Stimulated activated CD4-positive, alpha-beta T cell treated with anti-CD3 and anti-CD28 coated beads, Interleukin-1b, Interleukin-23, amount 100 ng/mL, for 24 hours (primary cell): ENCODE data around the gene TOR4A.
"Not testable (repeated sequence)": the region's sequence is repeated elsewhere in the genome, so short reads cannot be mapped to it uniquely, and the experiment has no call there.

Source experiments
- DNase-seq, 4 experiments: peaks; one replicate each; pipeline ENCODE4 v3.0.0-alpha.2; 2020; ENCODE audit warnings: low read depth in 4 of 4, low spot score in 1 of 4

Gene TOR4A

DNA sequence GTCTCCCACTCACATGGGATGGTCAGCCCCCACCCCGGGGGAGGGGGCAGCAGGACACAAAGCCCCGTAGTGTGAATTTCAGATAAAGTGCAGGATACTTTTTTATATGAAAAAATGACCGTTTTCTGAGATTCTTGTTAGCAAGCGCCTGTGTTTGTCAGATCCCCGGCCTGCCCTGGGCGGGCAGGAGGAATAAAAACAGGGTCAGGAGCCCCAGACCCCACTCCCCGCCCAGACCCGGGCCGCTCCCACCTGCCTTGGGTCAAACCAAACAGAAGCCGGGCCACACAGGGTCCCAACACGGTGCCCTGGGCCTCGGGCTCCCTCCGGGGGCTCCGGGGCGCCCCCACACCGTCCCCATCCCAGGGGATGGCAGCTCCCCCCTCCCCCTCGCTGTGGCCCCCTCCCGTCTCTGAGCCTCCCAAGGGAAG lies 38.1 kb downstream of the TOR4A start:
- no peak for DNase-seq

GRCh38 chr9:137316012-137316981 lies 38.8 kb downstream of the TOR4A start:
- DNase-seq = no peak

- no peak for DNase-seq
These were observed 39.6 kb downstream of the TOR4A start for GRCh38 chr9:137317021-137317717.

- DNase-seq = no peak
These were observed 40.4 kb downstream of the TOR4A start for GRCh38 chr9:137317718-137318511.

GRCh38 chr9:137318602-137319001 lies 41.1 kb downstream of the TOR4A start:
- no peak for DNase-seq

- DNase-seq = no peak
These were observed 41.6 kb downstream of the TOR4A start for GRCh38 chr9:137319011-137319738.

DNA sequence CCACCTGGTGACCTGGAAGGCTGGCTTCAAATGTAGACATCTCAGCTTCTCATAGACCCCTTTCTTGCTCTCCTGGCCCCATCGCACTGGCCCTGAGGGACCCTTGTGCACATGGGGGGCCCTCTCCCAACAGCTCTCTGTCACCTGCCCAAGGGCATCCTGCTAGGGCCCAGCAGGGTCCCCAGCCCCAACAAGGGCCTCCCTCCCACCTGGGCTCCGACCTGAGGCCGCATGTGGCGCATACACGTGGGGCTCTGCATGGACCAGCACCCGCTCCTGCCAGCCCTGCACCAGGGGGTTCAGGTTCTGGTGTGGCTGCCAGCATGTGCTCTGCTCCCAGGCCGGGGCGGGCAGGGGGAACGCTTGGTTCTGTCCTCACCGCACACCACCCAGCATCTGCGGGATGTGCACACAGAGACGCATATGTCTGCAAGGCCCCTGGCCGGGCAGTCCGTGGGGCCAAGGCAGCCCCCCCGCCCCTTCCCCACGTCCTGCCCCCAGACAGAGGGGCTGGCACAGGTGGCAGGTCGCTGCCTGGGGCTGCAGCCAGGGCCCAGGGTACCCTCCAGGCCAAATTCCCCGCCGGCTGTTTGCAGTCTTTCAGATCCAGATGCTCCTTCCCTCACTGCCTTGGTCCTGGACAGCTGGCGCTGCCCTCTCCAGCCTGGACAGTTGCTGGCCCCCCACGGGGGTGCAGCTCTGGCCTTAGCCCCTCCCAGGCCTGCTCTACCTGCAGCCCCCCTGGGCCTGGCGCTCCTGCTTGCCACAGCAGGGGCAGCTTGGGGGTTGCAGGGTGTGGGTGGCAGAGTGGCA lies 42.4 kb downstream of the TOR4A start:
- no peak for DNase-seq

DNA sequence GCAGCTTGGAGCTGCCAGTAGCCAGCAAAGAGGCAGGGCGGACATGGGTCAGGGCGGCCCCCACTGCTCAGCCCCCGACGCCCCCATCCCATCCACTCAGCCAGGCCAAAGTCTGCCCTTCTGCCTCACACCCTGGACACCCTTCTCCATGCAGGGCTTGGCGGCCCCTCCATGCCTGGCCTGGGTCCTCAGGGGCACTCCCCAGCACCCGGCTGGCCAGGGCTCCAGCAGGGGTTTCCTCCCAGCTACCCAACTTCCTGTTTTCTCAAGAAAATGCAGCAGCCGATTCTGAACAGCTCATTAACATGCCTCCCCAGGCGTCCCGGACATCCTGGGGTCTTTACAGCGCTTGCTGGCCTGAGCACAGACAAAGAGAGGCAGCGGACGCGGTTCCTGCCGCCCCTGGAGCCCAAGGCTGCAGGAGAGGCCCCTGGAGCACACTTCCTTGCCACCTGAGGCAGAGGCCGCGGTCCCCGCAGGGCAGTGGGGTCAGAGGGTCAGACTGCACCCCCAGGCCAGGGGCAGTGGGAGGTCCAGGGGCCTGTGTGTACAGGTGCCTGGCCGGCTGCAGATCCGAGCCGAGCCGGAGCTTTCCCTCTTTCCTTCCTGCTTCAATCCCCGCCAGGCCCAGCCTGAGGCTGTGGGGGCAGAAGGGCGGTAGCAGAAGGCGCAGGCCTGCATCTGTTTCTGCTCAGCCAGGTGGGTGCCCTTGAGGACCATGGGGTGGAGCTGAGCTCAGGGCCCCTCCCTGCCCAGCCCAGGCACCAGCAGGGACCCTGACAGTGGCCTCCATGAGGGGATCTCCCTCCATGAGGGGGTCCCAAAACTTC lies 43.2 kb downstream of the TOR4A start:
- no peak for DNase-seq

- DNase-seq = no peak
These were observed 44.3 kb downstream of the TOR4A start for GRCh38 chr9:137321726-137322361.

GRCh38 chr9:137323531-137324331 lies 46.2 kb downstream of the TOR4A start:
- DNase-seq = no peak

DNA sequence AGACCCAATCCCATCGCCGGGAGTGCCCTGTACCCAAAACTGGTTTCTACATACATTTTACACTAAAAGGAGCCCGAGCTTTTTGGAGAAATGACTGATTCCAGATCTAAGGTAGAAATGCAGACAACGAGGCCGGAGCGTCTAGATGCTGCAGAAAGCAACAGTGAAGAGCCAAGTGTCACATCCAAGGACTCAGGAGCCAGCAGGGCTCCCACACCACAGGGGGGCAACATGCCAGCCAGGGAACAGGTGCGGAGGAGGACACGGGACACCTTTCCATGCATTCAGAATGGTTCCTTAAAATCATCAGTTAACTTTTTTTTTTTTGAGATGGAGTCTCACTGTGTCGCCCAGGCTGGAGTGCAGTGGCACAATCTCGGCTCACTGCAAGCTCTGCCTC lies 47.6 kb downstream of the TOR4A start:
- no peak for DNase-seq

DNA sequence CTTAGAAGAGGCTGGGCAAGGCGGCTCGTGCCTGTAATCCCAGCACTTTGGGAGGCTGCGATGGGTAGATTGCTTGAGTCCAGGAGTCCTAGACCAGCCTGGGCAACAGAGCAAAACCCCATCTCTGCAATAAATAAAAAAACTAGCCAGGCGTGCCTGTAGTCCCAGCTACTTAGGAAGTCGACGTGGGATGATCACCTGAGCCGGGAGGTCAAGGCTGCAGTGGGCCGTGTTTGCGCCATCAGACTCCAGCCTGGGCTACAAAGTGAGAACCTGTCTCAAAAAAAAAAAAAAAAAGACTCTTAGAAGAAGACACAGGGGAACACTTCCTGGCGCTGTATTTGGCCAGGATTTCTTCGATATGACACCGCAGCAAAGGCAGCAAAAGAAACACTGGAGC lies 48.3 kb downstream of the TOR4A start:
- no peak for DNase-seq

GRCh38 chr9:137326445-137327065 lies 49.0 kb downstream of the TOR4A start:
- DNase-seq = no peak

GRCh38 chr9:137327641-137328550 lies 50.4 kb downstream of the TOR4A start:
- DNase-seq = not testable (repeated sequence)

DNA sequence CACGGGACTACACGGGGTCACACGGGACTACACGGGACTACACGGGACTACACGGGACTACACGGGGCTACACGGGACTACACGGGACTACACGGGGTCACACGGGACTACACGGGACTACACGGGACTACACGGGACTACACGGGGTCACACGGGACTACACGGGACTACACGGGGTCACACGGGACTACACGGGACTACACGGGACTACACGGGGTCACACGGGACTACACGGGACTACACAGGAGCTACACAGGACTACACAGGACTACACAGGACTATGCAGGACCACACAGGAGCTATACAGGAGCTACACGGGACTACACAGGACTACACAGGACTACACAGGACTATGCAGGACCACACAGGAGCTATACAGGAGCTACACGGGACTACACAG lies 52.1 kb downstream of the TOR4A start:
- not testable (repeated sequence) for DNase-seq

DNA sequence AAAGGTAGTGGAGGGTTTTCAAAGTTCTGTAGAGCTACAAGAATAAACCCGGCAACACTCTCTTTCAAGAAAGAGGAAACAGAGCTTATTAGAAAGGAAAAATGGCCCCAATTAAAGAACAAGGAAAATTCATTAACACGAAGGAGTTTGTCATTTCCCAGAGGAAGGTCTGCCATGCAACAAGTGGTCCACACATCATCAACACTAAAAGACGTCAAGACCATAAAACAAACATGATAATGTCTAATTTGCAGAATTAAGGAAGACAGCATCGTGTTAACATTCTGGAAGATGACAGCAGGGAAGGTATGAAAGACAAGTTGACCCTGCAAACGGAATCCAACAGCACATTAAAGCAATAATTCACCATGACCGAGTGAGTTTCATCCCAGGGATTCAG lies 53.2 kb downstream of the TOR4A start:
- no peak for DNase-seq
